BLaER1 (cell line): Measurements from ENCODE around the gene KRT9.
"Not testable (repeated sequence)": the region's sequence is repeated elsewhere in the genome, so short reads cannot be mapped to it uniquely, and the experiment has no call there.

Source experiments
- H3K27ac ChIP-seq: shearing (Covaris generic); formaldehyde crosslinking; 2 replicates; pipeline ENCODE4 v1.8.1; 2022
- H3K27me3 ChIP-seq: shearing (Covaris generic); formaldehyde crosslinking; 2 replicates; pipeline ENCODE4 v1.8.1; 2022
- H3K36me3 ChIP-seq: shearing (Covaris generic); formaldehyde crosslinking; 2 replicates; pipeline ENCODE4 v1.8.1; 2022
- H3K4me1 ChIP-seq: shearing (Covaris generic); formaldehyde crosslinking; 2 replicates; pipeline ENCODE4 v1.8.1; 2022
- H3K4me2 ChIP-seq: shearing (Covaris generic); formaldehyde crosslinking; 2 replicates; pipeline ENCODE4 v1.8.1; 2022
- H3K4me3 ChIP-seq: shearing (Covaris generic); formaldehyde crosslinking; 2 replicates; pipeline ENCODE4 v1.8.1; 2022
- H3K9ac ChIP-seq: shearing (Covaris generic); formaldehyde crosslinking; 2 replicates; pipeline ENCODE4 v1.8.1; 2022
- H3K9me3 ChIP-seq: shearing (Covaris generic); formaldehyde crosslinking; 2 replicates; pipeline ENCODE4 v1.8.1; 2022
- H4K20me1 ChIP-seq: shearing (Covaris generic); formaldehyde crosslinking; 2 replicates; pipeline ENCODE4 v1.8.1; 2022
- Cebpa-rat ChIP-seq: shearing (Covaris generic); IDR thresholded peaks from 2 replicates; pipeline ENCODE4 v1.8.1; 2022

Gene KRT9, protein sequence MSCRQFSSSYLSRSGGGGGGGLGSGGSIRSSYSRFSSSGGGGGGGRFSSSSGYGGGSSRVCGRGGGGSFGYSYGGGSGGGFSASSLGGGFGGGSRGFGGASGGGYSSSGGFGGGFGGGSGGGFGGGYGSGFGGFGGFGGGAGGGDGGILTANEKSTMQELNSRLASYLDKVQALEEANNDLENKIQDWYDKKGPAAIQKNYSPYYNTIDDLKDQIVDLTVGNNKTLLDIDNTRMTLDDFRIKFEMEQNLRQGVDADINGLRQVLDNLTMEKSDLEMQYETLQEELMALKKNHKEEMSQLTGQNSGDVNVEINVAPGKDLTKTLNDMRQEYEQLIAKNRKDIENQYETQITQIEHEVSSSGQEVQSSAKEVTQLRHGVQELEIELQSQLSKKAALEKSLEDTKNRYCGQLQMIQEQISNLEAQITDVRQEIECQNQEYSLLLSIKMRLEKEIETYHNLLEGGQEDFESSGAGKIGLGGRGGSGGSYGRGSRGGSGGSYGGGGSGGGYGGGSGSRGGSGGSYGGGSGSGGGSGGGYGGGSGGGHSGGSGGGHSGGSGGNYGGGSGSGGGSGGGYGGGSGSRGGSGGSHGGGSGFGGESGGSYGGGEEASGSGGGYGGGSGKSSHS

DNA sequence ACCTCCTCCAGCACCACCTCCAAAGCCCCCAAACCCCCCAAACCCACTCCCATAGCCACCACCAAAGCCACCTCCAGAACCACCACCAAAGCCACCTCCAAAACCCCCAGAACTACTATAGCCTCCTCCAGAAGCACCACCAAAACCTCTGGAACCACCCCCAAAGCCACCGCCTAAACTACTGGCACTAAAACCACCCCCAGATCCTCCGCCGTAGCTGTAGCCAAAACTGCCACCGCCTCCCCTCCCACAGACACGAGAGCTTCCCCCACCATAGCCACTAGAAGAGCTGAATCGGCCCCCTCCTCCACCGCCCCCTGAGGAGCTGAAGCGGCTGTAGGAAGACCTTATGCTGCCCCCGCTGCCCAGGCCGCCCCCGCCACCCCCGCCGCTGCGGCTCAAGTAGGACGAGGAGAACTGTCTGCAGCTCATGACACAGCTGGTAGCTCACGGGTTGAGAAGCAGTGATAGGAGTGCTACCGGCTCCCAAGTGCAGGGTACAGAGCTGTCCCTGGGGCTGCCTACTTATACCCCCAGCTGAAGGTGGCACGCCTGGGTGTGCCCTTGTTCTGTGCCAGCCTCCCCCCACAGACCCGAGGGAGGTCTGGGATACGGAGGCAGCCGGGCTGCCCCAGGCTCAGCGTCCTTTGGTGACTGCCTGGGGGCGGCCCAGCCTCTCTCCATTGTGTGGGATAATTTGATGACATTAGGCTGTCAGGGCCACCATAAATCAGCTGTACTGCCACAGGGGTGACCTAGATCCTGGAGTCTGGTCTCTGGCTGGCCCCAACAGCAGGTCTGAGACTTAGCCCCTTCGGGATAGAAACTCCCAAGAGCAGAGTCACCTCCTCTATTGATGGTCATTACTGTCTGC is at the start of gene KRT9:
Gene KRT9, minus strand, starts transcription at position 499 of the 874 bp plus-strand sequence. Its CDS starts 67 bp downstream, at position 432.
- Histone ChIP-seq H4K20me1 (no peaks in the 10 kb centered on the region), H3K9me3 (peaks cover 6% of the 10 kb centered on the region), H3K4me2 (no peak within 1 kb of the TSS), H3K4me3 (no peak within 1 kb of the TSS), H3K27me3 (no peaks in the 10 kb centered on the region), H3K9ac (no peak within 1 kb of the TSS), H3K4me1 (peaks cover 7% of the 10 kb centered on the region), H3K36me3 (no peaks in the 10 kb centered on the region), H3K27ac (no peak within 1 kb of the TSS)
- TF ChIP-seq Cebpa-rat = no peak

DNA sequence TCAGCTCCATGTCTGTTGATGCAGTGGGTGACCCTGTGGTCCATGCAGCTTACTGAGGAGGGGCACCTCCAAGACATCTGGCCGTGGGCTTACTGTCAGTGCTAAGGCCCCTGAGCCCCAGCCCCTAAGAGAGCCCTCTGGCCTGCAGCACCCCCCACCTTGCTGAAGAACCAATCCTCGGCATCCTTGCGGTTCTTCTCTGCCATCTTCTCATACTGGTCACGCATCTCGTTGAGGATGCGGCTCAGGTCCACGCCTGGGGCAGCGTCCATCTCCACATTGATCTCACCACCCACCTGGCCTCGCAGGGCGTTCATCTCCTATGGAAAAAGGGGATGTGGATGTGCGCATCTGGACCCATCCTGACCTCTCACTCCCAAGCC is 49.6 kb upstream of the KRT9 start:
- H3K27me3 ChIP-seq, H3K9ac ChIP-seq, H3K4me3 ChIP-seq, H3K36me3 ChIP-seq, H3K9me3 ChIP-seq, H3K4me2 ChIP-seq, H3K27ac ChIP-seq, H4K20me1 ChIP-seq: not testable (repeated sequence)
- peaks cover 15% of the 10 kb centered on the region for H3K4me1 ChIP-seq

- H4K20me1 ChIP-seq = no peaks in the 10 kb centered on the region
- no peaks in the 10 kb centered on the region for H3K27me3 ChIP-seq
- H3K4me1 ChIP-seq = peaks cover 19% of the 10 kb centered on the region
- H3K9me3 ChIP-seq = no peaks in the 10 kb centered on the region
- H3K4me2 ChIP-seq = no peak overlapping the region
- H3K27ac ChIP-seq = no peak overlapping the region
- H3K36me3 ChIP-seq = no peaks in the 10 kb centered on the region
- H3K4me3 ChIP-seq = no peak overlapping the region
- no peak overlapping the region for H3K9ac ChIP-seq
- no peak for TF ChIP-seq Cebpa-rat
Observed at GRCh38 chr17:41620583-41621434, 49.0 kb upstream of the KRT9 start.

GRCh38 chr17:41619927-41620582 is 48.2 kb upstream of the KRT9 start:
- not testable (repeated sequence) for H3K27ac ChIP-seq, H3K36me3 ChIP-seq, H3K4me3 ChIP-seq, H3K9ac ChIP-seq, H3K27me3 ChIP-seq, H3K9me3 ChIP-seq, H4K20me1 ChIP-seq, H3K4me2 ChIP-seq
- peaks cover 19% of the 10 kb centered on the region for H3K4me1 ChIP-seq

DNA sequence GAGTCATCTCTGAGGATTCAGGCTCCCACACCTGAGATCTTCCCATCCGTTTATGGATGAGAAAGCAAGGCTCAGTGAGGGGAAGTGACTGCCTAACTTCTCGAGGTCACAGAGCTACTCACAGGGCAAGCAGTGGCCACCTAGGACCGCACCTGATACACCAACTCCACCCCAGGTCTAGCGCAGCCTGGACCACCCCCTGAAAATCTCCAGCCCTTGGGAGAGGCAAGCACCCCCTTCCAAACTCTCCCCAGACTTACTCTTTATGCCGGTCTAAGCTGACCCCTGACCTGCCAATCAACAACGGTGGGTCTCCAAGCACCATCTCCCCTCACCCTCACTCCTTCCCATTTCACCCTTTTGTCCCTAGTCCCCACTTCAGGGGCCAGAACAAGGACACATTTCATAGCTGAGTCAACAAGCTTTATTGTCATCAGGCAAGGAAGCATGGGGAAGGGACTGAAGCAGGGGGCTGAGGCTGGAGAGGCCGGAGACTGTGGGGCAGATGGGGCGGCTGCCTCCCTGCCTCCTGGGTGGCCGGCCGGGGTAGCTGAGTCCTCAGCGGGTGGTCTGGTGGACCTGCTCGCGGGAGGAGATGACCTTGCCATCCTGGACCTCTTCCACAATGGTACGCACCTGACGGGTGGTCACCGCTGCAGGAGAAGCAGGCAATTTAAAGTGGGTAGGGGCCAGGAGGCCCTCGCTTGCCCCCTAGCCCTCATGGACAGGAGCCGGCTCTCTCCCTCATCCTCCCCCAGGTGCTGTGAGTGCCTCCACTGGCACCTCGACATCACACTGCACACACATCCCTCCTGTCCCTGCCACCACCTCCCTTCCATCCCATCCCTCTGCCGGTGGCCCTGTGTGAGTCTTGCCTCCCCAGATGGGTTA is 47.4 kb upstream of the KRT9 start:
- no peaks in the 10 kb centered on the region for H3K27me3 ChIP-seq
- H3K4me2 ChIP-seq = no peak overlapping the region
- peaks cover 13% of the 10 kb centered on the region for H3K4me1 ChIP-seq
- no peak for TF ChIP-seq Cebpa-rat
- H3K9ac ChIP-seq = no peak overlapping the region
- no peaks in the 10 kb centered on the region for H3K9me3 ChIP-seq
- H4K20me1 ChIP-seq = no peaks in the 10 kb centered on the region
- no peaks in the 10 kb centered on the region for H3K36me3 ChIP-seq
- H3K27ac ChIP-seq = no peak overlapping the region
- no peak overlapping the region for H3K4me3 ChIP-seq

DNA sequence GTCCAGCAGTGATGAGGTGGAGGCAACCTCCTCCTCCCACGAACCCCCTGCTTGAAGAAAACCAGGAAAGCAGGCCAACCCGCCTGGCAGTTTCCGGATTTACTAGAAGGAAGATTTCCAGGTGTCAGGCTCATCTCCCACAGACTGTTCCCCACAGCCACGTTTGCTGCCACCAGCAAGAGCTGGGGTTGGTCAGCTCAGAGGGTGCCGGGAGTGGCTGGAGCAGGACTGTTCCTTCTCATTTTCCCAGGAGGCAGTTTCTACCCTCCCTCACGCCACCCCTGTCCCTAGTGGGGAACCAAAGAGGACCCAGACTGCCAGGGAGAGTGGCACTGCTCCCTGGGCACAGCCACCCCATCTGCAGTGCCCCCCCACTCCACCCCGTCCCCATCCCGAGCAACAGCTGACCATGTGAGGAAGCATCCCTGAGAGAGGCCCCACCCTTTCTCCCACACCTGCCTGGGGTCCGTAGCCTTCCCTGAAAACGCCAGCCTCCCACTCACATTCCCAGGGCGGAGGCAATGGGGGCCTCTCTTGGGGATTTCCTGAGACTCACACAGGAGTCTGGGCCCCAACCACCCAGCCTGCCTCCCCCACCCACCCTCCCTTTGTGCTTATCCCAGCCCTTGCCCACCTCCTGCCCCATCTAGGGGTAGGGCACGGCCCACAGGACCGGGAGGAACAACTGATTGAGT is 46.6 kb upstream of the KRT9 start:
- Histone ChIP-seq H4K20me1 (no peaks in the 10 kb centered on the region), H3K36me3 (no peaks in the 10 kb centered on the region), H3K4me1 (peaks cover 10% of the 10 kb centered on the region), H3K4me3 (no peak overlapping the region), H3K9ac (no peak overlapping the region), H3K4me2 (no peak overlapping the region), H3K9me3 (no peaks in the 10 kb centered on the region), H3K27ac (no peak overlapping the region), H3K27me3 (no peaks in the 10 kb centered on the region)
- TF ChIP-seq Cebpa-rat = no peak

DNA sequence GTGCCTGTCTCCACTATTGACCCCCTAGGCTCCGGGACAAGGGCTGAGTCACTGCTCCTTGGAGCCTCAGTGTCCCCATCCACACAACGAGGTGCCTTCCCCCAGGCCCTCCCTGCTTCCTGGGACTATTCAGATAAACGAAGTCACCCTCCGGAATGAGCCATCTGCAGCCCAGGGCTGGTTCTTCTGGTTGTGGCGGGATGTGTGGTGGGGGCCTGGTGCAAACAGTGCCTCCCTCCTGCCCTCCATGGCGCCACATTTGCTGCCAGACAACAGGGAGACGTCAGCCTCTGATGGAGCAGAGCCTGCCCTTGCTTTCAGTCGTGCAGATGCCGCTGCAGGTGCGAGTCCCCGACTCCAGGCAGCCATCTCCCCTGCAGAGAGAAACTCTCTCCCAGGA is 45.8 kb upstream of the KRT9 start:
- Histone ChIP-seq H4K20me1 (no peaks in the 10 kb centered on the region), H3K9ac (no peak overlapping the region), H3K9me3 (no peaks in the 10 kb centered on the region), H3K4me1 (peaks cover 10% of the 10 kb centered on the region), H3K27ac (no peak overlapping the region), H3K4me2 (no peak overlapping the region), H3K4me3 (no peak overlapping the region), H3K36me3 (no peaks in the 10 kb centered on the region), H3K27me3 (no peaks in the 10 kb centered on the region)
- TF ChIP-seq Cebpa-rat = no peak

- no peak for TF ChIP-seq Cebpa-rat
- no peaks in the 10 kb centered on the region for H4K20me1 ChIP-seq
Observed at GRCh38 chr17:41617136-41617535, 45.3 kb upstream of the KRT9 start.

GRCh38 chr17:41616486-41616885 is 44.6 kb upstream of the KRT9 start:
- not testable (repeated sequence) for H3K27ac ChIP-seq, H3K9me3 ChIP-seq, H3K4me3 ChIP-seq, H4K20me1 ChIP-seq, H3K36me3 ChIP-seq, H3K9ac ChIP-seq, H3K27me3 ChIP-seq
- peak overlapping the region; percentile 37 for H3K4me2 ChIP-seq
- H3K4me1 ChIP-seq = peaks cover 10% of the 10 kb centered on the region

More at GRCh38 chr17:41617136-41617535, 45.3 kb upstream of the KRT9 start:
- Histone ChIP-seq H3K27ac (no peak overlapping the region), H3K9me3 (no peaks in the 10 kb centered on the region), H3K4me1 (peaks cover 10% of the 10 kb centered on the region), H3K4me2 (peak overlapping the region; percentile 37), H3K36me3 (no peaks in the 10 kb centered on the region), H3K27me3 (no peaks in the 10 kb centered on the region), H3K4me3 (no peak overlapping the region), H3K9ac (no peak overlapping the region)
